Breast epithelium (tissue), 4 donors: Measurements from ENCODE around the gene UPK2. TPM values are rescaled to one million over a fixed set of nuclear protein-coding genes. Genes with fewer than 3 reads are reported as not detected.

Experiments used
- DNase-seq, 2 donors: peaks; one replicate each; pipeline ENCODE4 v3.0.0-alpha.2; 2019; ENCODE audit warnings: low spot score in 2 of 2
- H3K27ac ChIP-seq, 2 donors: fragments of 200-600 bp; sonication (generic) in 1 of 2; one replicate each; pipeline ENCODE4 v1.5.1; 2016 to 2019; ENCODE audit warnings: mild to moderate bottlenecking in 1 of 2
- H3K27me3 ChIP-seq, 2 donors: fragments of 200-600 bp; sonication (generic) in 1 of 2; one replicate each; pipeline versions ENCODE4 v1.5.1 to v1.6.0; 2017 to 2019; ENCODE audit warnings: control low read depth in 1 of 2, mild to moderate bottlenecking in 1 of 2
- H3K36me3 ChIP-seq: fragments of 200-600 bp; one replicate; pipeline ENCODE4 v1.5.1; 2019
- H3K4me1 ChIP-seq, 2 donors: fragments of 200-600 bp; sonication (generic); one replicate each; pipeline ENCODE4 v1.5.1; 2016 to 2019; ENCODE audit warnings: control low read depth in 1 of 2
- H3K4me3 ChIP-seq, 3 donors: fragments of 200-600 bp; sonication (generic); 1 replicate in 2 of 3; 2 replicates in 1 of 3; pipeline ENCODE4 v1.5.1; 2016 to 2019; ENCODE audit warnings: mild to moderate bottlenecking in 3 of 3, moderate library complexity in 2 of 3
- H3K9me3 ChIP-seq, 2 donors: fragments of 200-600 bp; sonication (generic) in 1 of 2; one replicate each; pipeline ENCODE4 v1.5.1; 2016 to 2019; ENCODE audit warnings: control low read depth in 1 of 2
- POLR2A ChIP-seq: fragments of 450-650 bp; IDR thresholded peaks from one replicate; pipeline ENCODE4 v1.6.1; 2016; ENCODE audit warnings: antibody characterized with exemption, mild to moderate bottlenecking, moderate library complexity
- POLR2AphosphoS5 ChIP-seq, 3 donors: sonication (generic); formaldehyde crosslinking; IDR thresholded peaks; one replicate each; pipeline ENCODE4 v1.6.1; 2017; ENCODE audit warnings: antibody characterized with exemption in 3 of 3
- intact Hi-C: fragments of 100-400 bp; cut with DNase I; formaldehyde crosslinking; loops from one replicate; pipeline ENCODE4 v1.15.1; 2023; ENCODE audit warnings: low total_unique reads
- total RNA-seq, 3 donors: library from RNA; depleted of rRNA; stranded (reverse); fragments of >200 nt; gene quantifications; one replicate each; pipeline ENCODE4 v1.1.0, GENCODE V29; 2016
- TF ChIP-seq, protein P1 (sequence below), 3 donors: fragments of 450-650 bp; IDR thresholded peaks; one replicate each; pipeline ENCODE4 v1.5.1; 2016 to 2017; ENCODE audit warnings: antibody characterized with exemption in 3 of 3, mild to moderate bottlenecking in 3 of 3, moderate library complexity in 3 of 3

Gene UPK2
- total RNA-seq, 3 donors from 2014 or later = not detected

DNA sequence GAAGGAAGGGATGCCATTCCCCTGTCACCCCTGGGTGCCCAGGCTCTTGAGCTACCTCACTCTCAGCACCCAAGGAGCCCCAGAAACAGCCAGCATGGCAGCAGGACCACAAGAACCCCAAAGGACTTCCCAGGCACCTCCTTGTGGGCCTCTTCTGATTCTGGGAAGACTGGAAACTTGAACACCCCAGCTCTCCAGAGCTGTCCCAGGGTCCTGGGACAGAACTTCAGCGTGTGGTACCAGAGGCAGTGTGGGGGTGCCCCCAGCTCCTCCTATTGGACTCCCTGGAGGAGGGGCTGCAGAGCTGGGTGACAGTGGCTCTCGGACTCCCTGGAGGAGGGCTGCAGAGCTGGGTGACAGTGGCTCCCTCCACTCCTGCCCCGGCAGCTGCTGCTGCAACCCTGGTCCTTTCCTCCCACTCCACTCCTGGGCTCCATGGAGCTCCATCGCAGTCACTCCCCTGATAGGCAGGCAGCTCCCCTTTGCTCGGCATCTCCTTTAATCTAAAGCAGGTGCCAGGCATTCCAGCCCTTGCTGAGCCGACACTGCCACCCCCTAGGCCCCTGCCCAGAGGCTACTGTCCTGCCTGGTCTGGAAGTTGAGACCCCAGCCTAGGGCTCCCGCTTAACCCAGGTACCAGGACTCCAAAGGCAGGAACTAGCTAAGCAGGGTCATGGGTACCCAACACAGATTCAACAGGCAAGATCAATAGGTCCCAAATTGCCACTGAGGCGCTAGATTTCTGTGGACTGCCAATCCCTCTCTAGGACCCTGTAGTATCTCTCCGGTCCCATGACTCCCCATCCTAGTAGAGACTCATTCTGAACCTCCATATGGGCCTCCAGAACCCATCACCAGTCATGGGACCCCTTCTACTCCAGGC is 33.1 kb upstream of the UPK2 start:
- Histone ChIP-seq H3K36me3 (no peaks in the 10 kb centered on the region), H3K27ac (peak overlapping the region; percentile 96 to 100), H3K4me1 (peaks cover 21 to 43% of the 10 kb centered on the region in 2 donors), H3K9me3 (no peaks in the 10 kb centered on the region), H3K4me3 (peak overlapping the region; percentile 92 to 97 (median 94)), H3K27me3 (no peaks in the 10 kb centered on the region)
- no peak for DNase-seq
- TF ChIP-seq POLR2AphosphoS5 (IDR thresholded peaks at IDR 0.05) (no peak), POLR2A (no peak)
- TF ChIP-seq, protein P1, sequence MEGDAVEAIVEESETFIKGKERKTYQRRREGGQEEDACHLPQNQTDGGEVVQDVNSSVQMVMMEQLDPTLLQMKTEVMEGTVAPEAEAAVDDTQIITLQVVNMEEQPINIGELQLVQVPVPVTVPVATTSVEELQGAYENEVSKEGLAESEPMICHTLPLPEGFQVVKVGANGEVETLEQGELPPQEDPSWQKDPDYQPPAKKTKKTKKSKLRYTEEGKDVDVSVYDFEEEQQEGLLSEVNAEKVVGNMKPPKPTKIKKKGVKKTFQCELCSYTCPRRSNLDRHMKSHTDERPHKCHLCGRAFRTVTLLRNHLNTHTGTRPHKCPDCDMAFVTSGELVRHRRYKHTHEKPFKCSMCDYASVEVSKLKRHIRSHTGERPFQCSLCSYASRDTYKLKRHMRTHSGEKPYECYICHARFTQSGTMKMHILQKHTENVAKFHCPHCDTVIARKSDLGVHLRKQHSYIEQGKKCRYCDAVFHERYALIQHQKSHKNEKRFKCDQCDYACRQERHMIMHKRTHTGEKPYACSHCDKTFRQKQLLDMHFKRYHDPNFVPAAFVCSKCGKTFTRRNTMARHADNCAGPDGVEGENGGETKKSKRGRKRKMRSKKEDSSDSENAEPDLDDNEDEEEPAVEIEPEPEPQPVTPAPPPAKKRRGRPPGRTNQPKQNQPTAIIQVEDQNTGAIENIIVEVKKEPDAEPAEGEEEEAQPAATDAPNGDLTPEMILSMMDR (IDR thresholded peaks at IDR 0.05) = no peak
- intact Hi-C loops = no loop called here

DNA sequence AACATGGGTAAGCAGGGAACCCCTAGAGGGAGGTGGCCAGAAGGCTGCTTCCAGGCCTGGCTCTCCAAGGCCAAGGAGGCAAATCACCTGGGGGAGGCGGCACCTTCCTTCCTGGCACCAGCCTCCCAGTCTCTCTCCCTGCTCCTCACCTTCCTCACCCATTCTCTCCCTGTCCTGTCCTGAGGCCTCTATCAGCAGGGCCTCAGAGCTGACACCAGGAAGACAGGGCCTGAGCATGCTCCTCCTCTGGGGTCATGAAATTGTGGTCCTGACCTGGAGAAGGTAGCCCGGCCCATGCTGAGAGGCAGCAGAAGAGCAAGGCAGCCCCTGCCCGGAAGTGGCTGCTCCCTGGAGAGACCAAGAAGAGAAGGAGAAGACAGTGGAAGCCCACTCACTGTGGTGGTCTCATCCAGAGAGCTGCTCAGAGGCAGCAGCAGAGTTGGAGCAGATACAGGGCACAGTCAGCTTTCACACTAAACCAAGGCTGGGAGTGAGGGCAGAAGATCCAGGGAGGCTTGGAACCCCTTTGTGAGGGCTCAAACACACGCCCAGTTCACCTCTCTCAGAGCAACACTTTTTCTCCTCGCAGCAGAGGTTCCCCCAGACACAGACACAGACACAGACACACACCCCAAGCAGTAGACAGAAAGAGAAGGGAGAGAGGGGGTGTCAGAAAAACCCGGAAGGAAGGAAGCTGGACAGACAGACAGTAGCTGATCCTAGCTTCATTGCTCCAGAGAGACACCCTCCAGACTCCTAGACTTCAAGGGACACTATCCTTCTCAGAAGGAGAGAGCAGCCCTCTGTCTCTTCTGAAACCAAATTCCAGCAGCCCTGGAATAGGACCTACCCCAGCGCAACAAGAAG is 32.1 kb upstream of the UPK2 start:
- intact Hi-C loops = no loop called here

DNA sequence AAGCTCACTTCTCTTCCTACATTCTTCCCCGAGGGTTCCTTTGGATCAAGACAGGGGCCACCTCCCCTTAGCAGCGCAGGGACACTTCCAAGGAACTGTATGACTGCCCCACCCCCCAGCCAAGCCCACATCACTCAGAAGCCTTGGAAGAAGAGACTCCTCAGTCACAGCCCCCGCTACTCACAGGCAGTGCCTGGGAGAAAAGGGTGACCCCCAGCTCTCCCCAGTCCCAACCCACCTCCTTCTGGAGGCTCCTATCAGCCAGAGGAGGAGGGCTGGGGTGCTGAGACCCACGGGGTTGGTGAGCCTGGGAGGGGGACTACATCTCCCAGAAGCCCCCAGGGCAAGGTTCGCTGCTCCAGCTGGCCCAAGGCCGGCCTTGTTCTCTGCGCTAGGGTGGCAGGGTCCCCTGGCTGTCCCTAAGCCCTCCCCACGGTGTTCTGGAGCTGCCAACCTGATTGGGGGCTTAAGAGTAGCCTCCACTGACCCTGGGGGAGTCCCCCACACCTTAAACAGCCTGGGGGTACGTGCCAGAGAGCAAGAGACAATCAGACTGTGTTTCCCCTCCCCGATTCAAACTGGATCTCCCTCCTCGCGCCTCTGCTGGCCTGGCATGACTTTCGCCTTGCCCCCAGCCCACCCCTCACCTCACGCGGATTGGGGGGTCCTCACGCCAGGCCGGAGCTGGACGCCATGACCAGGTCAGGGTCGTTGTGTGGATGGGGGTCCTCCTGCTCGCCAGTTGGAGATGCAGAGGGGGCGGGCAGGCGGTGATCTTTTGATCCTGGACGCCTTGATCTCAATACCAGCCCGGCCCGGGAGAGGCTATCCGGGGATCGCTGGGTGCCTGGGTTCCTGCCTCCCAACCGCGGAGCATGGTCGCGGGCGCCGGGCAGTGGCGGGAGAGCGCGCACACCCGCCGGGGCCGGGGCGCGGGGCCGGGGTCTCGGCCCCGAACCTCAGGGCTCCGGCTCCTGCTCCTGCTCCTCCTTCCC is 31.2 kb upstream of the UPK2 start:
- Histone ChIP-seq H3K4me3 (peak overlapping the region; percentile 92 to 97 (median 94)), H3K9me3 (no peaks in the 10 kb centered on the region), H3K27ac (peak overlapping the region; percentile 96 to 100), H3K4me1 (peaks cover 14 to 32% of the 10 kb centered on the region in 2 donors), H3K27me3 (no peaks in the 10 kb centered on the region), H3K36me3 (no peaks in the 10 kb centered on the region)
- DNase-seq = no peak
- no peak for TF ChIP-seq POLR2AphosphoS5 (IDR thresholded peaks at IDR 0.05)
- TF ChIP-seq, protein P1 (IDR thresholded peaks at IDR 0.05) = no peak
- no peak for TF ChIP-seq POLR2A
- intact Hi-C loops = no loop called here

More for the DNA sequence above, 32.1 kb upstream of the UPK2 start:
- H3K27me3 ChIP-seq = no peaks in the 10 kb centered on the region
- TF ChIP-seq, protein P1 (IDR thresholded peaks at IDR 0.05) = no peak
- TF ChIP-seq POLR2A (no peak), POLR2AphosphoS5 (IDR thresholded peaks at IDR 0.05) (no peak)
- peak overlapping the region; percentile 96 to 100 for H3K27ac ChIP-seq
- H3K36me3 ChIP-seq = no peaks in the 10 kb centered on the region
- H3K9me3 ChIP-seq = no peaks in the 10 kb centered on the region
- H3K4me1 ChIP-seq = peaks cover 18 to 40% of the 10 kb centered on the region in 2 donors
- H3K4me3 ChIP-seq = peak overlapping the region; percentile 92 to 97 (median 94)
- no peak for DNase-seq

DNA sequence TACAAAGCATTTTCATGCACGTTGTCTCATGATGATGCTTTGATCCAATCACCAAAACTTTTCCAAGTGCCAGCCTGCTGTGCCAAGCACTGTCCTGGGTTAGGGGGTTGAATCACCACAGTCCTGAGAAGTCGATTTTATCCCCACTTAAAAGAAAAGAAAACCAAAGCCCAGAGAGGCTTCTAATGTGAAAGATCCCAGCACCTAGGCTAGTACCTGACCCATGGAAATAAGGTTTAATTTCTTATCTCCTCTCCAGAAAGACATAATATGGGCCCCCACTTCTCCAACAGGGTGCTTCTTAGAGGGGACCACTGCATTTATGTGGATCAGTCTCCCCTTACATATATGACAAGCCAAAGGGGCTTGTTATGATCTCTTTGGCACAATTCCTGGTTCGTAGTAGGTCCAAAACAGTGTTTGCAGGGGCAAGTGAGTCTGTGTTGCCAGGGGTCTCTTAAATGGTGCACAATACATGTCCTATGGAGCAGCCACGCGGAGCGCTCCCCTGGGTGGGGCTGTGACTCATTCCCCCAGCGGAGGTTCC is 28.5 kb upstream of the UPK2 start:
- peak overlapping the region; percentile 96 to 99 for H3K27ac ChIP-seq
- TF ChIP-seq POLR2A (no peak), POLR2AphosphoS5 (IDR thresholded peaks at IDR 0.05) (no peak)
- TF ChIP-seq, protein P1 (IDR thresholded peaks at IDR 0.05) = no peak
- no peaks in the 10 kb centered on the region for H3K9me3 ChIP-seq
- peaks cover 7 to 14% of the 10 kb centered on the region in 2 donors for H3K4me1 ChIP-seq
- no peak for DNase-seq
- intact Hi-C loops = no loop called here
- peak overlapping the region in 2 of 3 donors; percentile 76 to 85 for H3K4me3 ChIP-seq
- no peaks in the 10 kb centered on the region for H3K36me3 ChIP-seq
- no peaks in the 10 kb centered on the region for H3K27me3 ChIP-seq
